ENCODE results near the gene DNAJC25.

GRCh38 chr9:111632060-111632459 is 926 bp downstream of the DNAJC25 start:
- TF ChIP-seq MAZ (IDR thresholded peaks at IDR 0.05; ENCODE audit: borderline replicate concordance, low read depth, low read length) (no peak), MAZ (CRISPR knock-in tag; IDR thresholded peaks at IDR 0.05; ENCODE audit: low read depth) (no peak), ZNF674 (CRISPR knock-in tag; IDR thresholded peaks at IDR 0.05; ENCODE audit: low read depth) (no peak), ARID5B (CRISPR knock-in tag; IDR thresholded peaks at IDR 0.05) (no peak), EZH2 (conservative IDR thresholded peaks at IDR 0.05; ENCODE audit: low read depth, low read length) (no peak)
- TF ChIP-seq, protein P1, sequence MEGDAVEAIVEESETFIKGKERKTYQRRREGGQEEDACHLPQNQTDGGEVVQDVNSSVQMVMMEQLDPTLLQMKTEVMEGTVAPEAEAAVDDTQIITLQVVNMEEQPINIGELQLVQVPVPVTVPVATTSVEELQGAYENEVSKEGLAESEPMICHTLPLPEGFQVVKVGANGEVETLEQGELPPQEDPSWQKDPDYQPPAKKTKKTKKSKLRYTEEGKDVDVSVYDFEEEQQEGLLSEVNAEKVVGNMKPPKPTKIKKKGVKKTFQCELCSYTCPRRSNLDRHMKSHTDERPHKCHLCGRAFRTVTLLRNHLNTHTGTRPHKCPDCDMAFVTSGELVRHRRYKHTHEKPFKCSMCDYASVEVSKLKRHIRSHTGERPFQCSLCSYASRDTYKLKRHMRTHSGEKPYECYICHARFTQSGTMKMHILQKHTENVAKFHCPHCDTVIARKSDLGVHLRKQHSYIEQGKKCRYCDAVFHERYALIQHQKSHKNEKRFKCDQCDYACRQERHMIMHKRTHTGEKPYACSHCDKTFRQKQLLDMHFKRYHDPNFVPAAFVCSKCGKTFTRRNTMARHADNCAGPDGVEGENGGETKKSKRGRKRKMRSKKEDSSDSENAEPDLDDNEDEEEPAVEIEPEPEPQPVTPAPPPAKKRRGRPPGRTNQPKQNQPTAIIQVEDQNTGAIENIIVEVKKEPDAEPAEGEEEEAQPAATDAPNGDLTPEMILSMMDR (CRISPR knock-in tag; IDR thresholded peaks at IDR 0.05) = no peak

Data from HepG2 (cell line).